GM20000 (cell line): ENCODE data around the gene VTI1A.

Experiments
- DNase-seq: peaks from one replicate; pipeline ENCODE4 v3.0.0; 2012; ENCODE audit warnings: low spot score
- CTCF ChIP-seq: IDR thresholded peaks from 2 replicates; pipeline ENCODE4 v1.5.1; 2012; ENCODE audit warnings: mild to moderate bottlenecking, control low read depth; ENCODE audit errors: extremely low read depth, missing control alignments

Gene VTI1A

GRCh38 chr10:112695539-112695938, 248.5 kb downstream of the VTI1A start:
- DNase-seq: no peak
- no peak for TF ChIP-seq CTCF

- DNase-seq: no peak
- no peak for TF ChIP-seq CTCF
These were observed 249.6 kb downstream of the VTI1A start for GRCh38 chr10:112696592-112696991.

- no peak for DNase-seq
- no peak for TF ChIP-seq CTCF
These were observed 251.3 kb downstream of the VTI1A start for GRCh38 chr10:112698133-112698817.

- DNase-seq: no peak
- no peak for TF ChIP-seq CTCF
These were observed 251.8 kb downstream of the VTI1A start for GRCh38 chr10:112698818-112699164.

GRCh38 chr10:112700215-112700671, 253.2 kb downstream of the VTI1A start:
- DNase-seq: no peak
- no peak for TF ChIP-seq CTCF

GRCh38 chr10:112701211-112701877, 254.3 kb downstream of the VTI1A start:
- no peak for DNase-seq
- no peak for TF ChIP-seq CTCF

- DNase-seq: no peak
- TF ChIP-seq CTCF: no peak
These were observed 254.9 kb downstream of the VTI1A start for GRCh38 chr10:112701878-112702255.
